Measurements from ENCODE around the gene C1orf226.

C1orf226 gene

DNA sequence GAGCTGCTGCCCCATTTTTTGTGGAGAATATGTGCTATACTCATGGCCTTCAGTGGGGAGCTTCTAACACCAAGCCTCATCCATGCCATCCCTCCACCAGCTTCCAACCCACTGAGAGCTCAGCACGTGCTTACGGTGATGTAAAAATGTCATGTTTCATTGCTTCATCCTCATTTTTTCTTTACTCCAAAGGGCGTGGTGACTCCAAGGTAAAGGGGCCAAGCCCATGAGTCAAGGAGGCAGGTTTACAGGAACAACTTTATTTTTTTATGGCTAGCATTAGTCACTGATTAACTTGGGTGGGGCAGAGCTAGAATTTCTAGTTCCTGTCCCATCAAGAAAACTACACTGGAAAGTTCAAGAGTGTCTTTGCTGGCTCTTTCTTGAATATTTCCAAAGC is at the start of gene C1orf226:
C1orf226 (plus strand) TSS at position 346 of the 400 bp plus-strand sequence. CDS start 174 bp downstream, outside the sequence.
- no peak for DNase-seq (ENCODE audit: low read depth)
- TF ChIP-seq, protein P1, sequence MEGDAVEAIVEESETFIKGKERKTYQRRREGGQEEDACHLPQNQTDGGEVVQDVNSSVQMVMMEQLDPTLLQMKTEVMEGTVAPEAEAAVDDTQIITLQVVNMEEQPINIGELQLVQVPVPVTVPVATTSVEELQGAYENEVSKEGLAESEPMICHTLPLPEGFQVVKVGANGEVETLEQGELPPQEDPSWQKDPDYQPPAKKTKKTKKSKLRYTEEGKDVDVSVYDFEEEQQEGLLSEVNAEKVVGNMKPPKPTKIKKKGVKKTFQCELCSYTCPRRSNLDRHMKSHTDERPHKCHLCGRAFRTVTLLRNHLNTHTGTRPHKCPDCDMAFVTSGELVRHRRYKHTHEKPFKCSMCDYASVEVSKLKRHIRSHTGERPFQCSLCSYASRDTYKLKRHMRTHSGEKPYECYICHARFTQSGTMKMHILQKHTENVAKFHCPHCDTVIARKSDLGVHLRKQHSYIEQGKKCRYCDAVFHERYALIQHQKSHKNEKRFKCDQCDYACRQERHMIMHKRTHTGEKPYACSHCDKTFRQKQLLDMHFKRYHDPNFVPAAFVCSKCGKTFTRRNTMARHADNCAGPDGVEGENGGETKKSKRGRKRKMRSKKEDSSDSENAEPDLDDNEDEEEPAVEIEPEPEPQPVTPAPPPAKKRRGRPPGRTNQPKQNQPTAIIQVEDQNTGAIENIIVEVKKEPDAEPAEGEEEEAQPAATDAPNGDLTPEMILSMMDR (conservative IDR thresholded peaks at IDR 0.05; ENCODE audit: low read length): no peak
- H3K4me3 ChIP-seq (ENCODE audit: low read length): no peak within 1 kb of the TSS

DNA sequence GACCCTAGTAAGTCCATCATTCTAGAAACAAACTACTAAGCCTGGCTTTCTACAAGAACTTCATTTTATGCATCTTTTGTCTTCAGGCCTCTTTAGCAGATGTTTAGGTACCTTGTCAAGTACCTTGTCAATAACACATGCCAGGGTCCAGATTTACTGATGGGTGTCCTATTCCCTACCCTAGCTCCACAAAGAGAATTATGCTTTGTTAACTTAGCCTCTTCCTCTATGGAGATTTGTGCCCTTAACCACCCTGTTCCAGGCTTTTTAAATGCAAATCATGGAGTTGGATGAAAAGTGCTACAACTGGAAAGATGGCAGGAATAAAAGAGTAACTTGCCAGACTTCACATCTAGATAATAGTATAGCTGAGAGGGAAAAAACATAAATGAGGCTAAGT is 47.5 kb upstream of the C1orf226 start:
- TF ChIP-seq, protein P1 (conservative IDR thresholded peaks at IDR 0.05; ENCODE audit: low read length): no peak
- no peak for DNase-seq (ENCODE audit: low read depth)

GRCh38 chr1:162335126-162335525 is 46.4 kb upstream of the C1orf226 start:
- H3K4me3 ChIP-seq (ENCODE audit: low read length): no peak overlapping the region
- TF ChIP-seq, protein P1 (conservative IDR thresholded peaks at IDR 0.05; ENCODE audit: low read length): no peak
- no peak for DNase-seq (ENCODE audit: low read depth)

More for the DNA sequence above, 47.5 kb upstream of the C1orf226 start:
- H3K4me3 ChIP-seq (ENCODE audit: low read length): no peak overlapping the region

DNA sequence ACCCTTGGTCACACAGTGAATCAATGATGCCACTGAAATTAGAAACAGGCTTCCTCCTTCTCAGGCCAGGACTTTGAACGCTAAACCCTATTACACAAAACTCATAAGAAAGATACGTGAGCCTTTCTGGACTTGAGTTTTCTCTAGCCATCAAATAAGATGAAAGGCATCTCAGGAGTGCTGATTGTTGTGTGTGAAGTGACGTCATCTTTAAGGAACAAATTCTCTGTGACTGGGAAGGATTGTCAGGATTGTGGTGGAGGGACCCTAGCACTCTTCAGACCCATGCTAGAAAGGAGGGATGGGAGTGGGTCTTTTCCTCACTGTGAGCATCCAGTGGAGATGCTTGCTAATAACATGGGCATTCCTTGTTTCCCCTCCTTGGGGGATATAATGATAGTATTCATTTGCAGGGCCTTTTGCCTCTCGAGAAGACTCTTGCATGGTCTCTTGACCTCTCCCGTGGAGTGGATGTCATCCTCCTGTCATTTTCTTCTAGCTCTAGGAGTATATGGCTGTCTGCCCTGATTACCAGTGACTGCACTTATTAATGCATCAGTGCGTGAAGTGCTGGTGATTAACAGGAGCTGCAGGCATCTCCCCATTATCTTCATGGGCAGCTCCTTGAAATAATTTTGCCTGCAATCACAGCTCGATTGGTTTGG is 44.8 kb upstream of the C1orf226 start:
- no peak for DNase-seq (ENCODE audit: low read depth)
- TF ChIP-seq, protein P1 (conservative IDR thresholded peaks at IDR 0.05; ENCODE audit: low read length): no peak
- H3K4me3 ChIP-seq (ENCODE audit: low read length): no peak overlapping the region

DNA sequence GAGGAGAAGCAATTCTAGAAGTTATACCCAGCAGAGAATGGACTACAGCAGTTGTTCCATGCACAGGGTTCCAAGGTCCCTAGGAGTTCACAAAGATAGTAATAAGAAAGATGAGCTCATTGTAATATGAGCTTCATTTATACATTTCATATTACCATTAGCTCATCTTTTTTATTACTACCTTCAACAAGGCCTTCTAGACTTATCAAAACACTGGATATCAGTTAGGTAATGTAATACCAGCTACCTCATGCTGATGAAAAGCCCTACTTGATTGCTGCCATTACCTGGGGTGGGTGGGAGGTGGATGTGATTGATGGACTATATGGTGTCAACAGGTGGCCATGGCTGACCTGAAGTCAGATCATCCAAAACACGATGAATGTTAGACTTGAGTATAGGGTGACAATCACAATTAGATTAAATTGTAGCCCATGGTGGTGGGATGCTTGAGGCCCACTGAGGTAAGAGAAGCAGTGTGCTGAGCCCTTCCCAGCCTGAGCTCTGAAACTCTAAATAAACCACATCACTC is 39.0 kb upstream of the C1orf226 start:
- H3K4me3 ChIP-seq (ENCODE audit: low read length): no peak overlapping the region
- TF ChIP-seq, protein P1 (conservative IDR thresholded peaks at IDR 0.05; ENCODE audit: low read length): no peak
- DNase-seq (ENCODE audit: low read depth): no peak

GRCh38 chr1:162343470-162343869 is 38.1 kb upstream of the C1orf226 start:
- TF ChIP-seq, protein P1 (conservative IDR thresholded peaks at IDR 0.05; ENCODE audit: low read length): no peak
- no peak overlapping the region for H3K4me3 ChIP-seq (ENCODE audit: low read length)
- DNase-seq (ENCODE audit: low read depth): no peak

DNA sequence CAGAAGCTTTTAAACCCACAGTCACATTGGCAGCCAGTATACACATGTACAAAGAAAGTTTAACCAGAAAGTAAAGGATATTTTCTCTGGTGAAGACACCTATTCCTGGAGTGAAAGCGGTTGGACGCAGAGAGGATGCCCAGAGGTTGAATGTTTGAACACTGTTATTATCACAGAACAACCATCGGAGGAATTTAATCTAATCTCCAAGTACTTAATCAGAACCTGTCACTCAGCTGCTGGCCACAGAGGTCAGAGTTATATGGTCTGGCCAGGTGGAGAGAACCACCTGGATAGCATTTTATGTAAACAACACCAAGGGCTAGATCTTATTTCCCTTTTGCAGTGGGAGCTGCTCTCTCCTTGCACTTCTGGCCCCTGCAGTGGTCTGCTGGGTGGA is 34.2 kb upstream of the C1orf226 start:
- DNase-seq (ENCODE audit: low read depth): no peak
- H3K4me3 ChIP-seq (ENCODE audit: low read length): no peak overlapping the region
- TF ChIP-seq, protein P1 (conservative IDR thresholded peaks at IDR 0.05; ENCODE audit: low read length): no peak

Measured in AG10803 (cell line).